CD4-positive, alpha-beta T cell treated with Interleukin-4 for 1 hour (primary cell): ENCODE measurements around the gene KLK3.
A peak's percentile ranks its signal among the peaks of the same experiment; 100 is the strongest.
"Not testable (repeated sequence)": the region's sequence is repeated elsewhere in the genome, so short reads cannot be mapped to it uniquely, and the experiment has no call there.

Experiments used
- DNase-seq, 2 donors: peaks; one replicate each; pipeline ENCODE4 v3.0.0-alpha.2; 2020 to 2022

Gene KLK3

GRCh38 chr19:50854636-50855410 is at the start of gene KLK3:
Gene KLK3, plus strand, starts transcription at chr19:50854915. Its CDS starts 41 bp downstream, at chr19:50854956.
- no peak for DNase-seq

- no peak for DNase-seq
Measured at GRCh38 chr19:50808856-50809255, 45.9 kb upstream of the KLK3 start.

GRCh38 chr19:50811622-50812238 is 43.0 kb upstream of the KLK3 start:
- DNase-seq: not testable (repeated sequence)

GRCh38 chr19:50812474-50812873 is 42.2 kb upstream of the KLK3 start:
- DNase-seq: no peak

- DNase-seq: no peak
Measured at GRCh38 chr19:50814883-50815282, 39.8 kb upstream of the KLK3 start.

GRCh38 chr19:50815439-50815838 is 39.3 kb upstream of the KLK3 start:
- DNase-seq: no peak

- DNase-seq: peak; percentile 27 to 53
Measured at GRCh38 chr19:50817941-50818858, 36.5 kb upstream of the KLK3 start.

- no peak for DNase-seq
Measured at GRCh38 chr19:50818859-50819472, 35.7 kb upstream of the KLK3 start.

GRCh38 chr19:50819636-50820035 is 35.1 kb upstream of the KLK3 start:
- DNase-seq: no peak

GRCh38 chr19:50820086-50820485 is 34.6 kb upstream of the KLK3 start:
- no peak for DNase-seq

GRCh38 chr19:50820549-50821247 is 34.0 kb upstream of the KLK3 start:
- no peak for DNase-seq

- no peak for DNase-seq
Measured at GRCh38 chr19:50821248-50821612, 33.5 kb upstream of the KLK3 start.

GRCh38 chr19:50821622-50822021 is 33.1 kb upstream of the KLK3 start:
- DNase-seq: no peak

- DNase-seq: no peak
Measured at GRCh38 chr19:50822661-50823208, 32.0 kb upstream of the KLK3 start.

GRCh38 chr19:50823389-50824042 is 31.2 kb upstream of the KLK3 start, which contains the start of gene KLK1:
Gene KLK1, minus strand, starts transcription at chr19:50823787. Its CDS starts 39 bp downstream, at chr19:50823748.
- DNase-seq: no peak

- no peak for DNase-seq
Measured at GRCh38 chr19:50826492-50827240, 28.0 kb upstream of the KLK3 start.

- no peak for DNase-seq
Measured at GRCh38 chr19:50827476-50827875, 27.2 kb upstream of the KLK3 start.

GRCh38 chr19:50829801-50830200 is 24.9 kb upstream of the KLK3 start:
- no peak for DNase-seq

- no peak for DNase-seq
Measured at GRCh38 chr19:50830266-50831025, 24.3 kb upstream of the KLK3 start.

GRCh38 chr19:50831026-50831396 is 23.7 kb upstream of the KLK3 start:
- no peak for DNase-seq
